ENCODE data around the gene RAD18. TPM values are rescaled to one million over a fixed set of nuclear protein-coding genes. Genes with fewer than 3 reads are reported as not detected.

RAD18 gene
- total RNA-seq, 2 experiments from 2014 or later, result 39.9 to 44.8 TPM

DNA sequence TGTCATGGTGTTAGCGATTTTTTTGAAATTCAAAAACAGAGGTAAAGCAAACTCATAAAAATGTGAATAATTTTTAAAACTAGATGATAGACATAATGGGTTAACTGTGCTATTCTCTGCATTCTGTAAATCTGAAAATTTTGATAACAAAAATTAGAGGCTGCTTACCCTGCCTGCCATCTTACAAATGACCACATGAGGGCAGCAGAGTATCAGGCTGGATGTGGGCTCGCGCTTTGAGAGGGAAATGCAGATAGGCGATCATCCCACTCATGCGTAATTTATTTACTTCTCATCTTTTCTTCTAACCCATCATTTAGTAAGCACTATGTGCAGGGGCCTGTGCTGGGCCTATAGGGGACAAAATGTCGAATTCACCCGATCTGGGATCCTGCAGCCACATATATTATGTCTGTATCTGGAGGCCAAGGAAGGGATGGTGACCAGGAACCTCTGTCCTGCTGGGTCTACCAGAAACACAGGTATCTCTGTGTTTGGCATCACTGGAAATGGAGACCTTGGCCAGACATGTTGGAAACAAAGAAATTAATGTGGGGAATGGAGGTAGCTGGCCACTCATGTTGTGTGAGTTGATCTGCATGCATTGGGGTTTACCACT lies 7.8 kb upstream of the RAD18 start:
- Histone ChIP-seq H3K36me3 (ENCODE audit: insufficient read depth, low read length) (no peaks in the 10 kb centered on the region), H3K9me3 (ENCODE audit: low read length) (no peaks in the 10 kb centered on the region), H3K9me2 (ENCODE audit: insufficient read depth, low read length) (no peaks in the 10 kb centered on the region), H4K20me1 (ENCODE audit: insufficient read depth, low read length) (no peaks in the 10 kb centered on the region), H2AFZ (ENCODE audit: low read length) (no peak overlapping the region), H3K27ac (ENCODE audit: low read depth, low read length, poor library complexity, severe bottlenecking) (no peak overlapping the region), H3K79me2 (ENCODE audit: insufficient read depth, low read depth, low read length) (no peaks in the 10 kb centered on the region), H3K4me2 (ENCODE audit: low read length) (no peak overlapping the region), H3K4me1 (ENCODE audit: insufficient read depth, low read length, poor library complexity, severe bottlenecking) (no peaks in the 10 kb centered on the region), H3K4me3 (ENCODE audit: low read depth, low read length, poor library complexity, severe bottlenecking) (no peak overlapping the region)
- ChIA-PET CTCF (ENCODE audit: unreplicated experiment) (interaction anchor here (1.0 kb wide), 1 partner anchor 331 kb away, joined by 3 read pairs; no protein-coding TSS in a partner anchor), POLR2A (interaction anchor here (0.6 to 0.8 kb wide), 3 partner anchors 95 to 879 kb away, joined by 3 read pairs; no protein-coding TSS in a partner anchor)
- no TSS peak for BruUV-seq (replicated peaks)
- DNase-seq (ENCODE audit: low spot score), result peak; percentile 62
- intact Hi-C loops (cut with micrococcal nuclease; ENCODE audit: unreplicated experiment), result loop anchor here (1.0 to 2.0 kb wide), 2 partner anchors 96 to 331 kb away; no protein-coding TSS in a partner anchor
- TF ChIP-seq CTCF (conservative IDR thresholded peaks at IDR 0.05; ENCODE audit: low read length) (peak; percentile 99), EZH2phosphoT487 (IDR thresholded peaks at IDR 0.05; ENCODE audit: borderline replicate concordance, low read depth, low read length) (no peak)

- no peaks in the 10 kb centered on the region for H3K9me2 ChIP-seq (ENCODE audit: insufficient read depth, low read length)
- no peaks in the 10 kb centered on the region for H3K36me3 ChIP-seq (ENCODE audit: insufficient read depth, low read length)
- no TSS peak for BruUV-seq (replicated peaks)
- no peak overlapping the region for H3K4me2 ChIP-seq (ENCODE audit: low read length)
- intact Hi-C loops (cut with micrococcal nuclease; ENCODE audit: unreplicated experiment), result no loop called here
- H3K79me2 ChIP-seq (ENCODE audit: insufficient read depth, low read depth, low read length), result no peaks in the 10 kb centered on the region
- no peaks in the 10 kb centered on the region for H3K9me3 ChIP-seq (ENCODE audit: low read length)
- ChIA-PET CTCF (ENCODE audit: unreplicated experiment) (no interaction called here), POLR2A (interaction anchor here (0.7 to 0.9 kb wide), 2 partner anchors 334 to 340 kb away, joined by 3 read pairs; no protein-coding TSS in a partner anchor)
- no peaks in the 10 kb centered on the region for H4K20me1 ChIP-seq (ENCODE audit: insufficient read depth, low read length)
- H3K27ac ChIP-seq (ENCODE audit: low read depth, low read length, poor library complexity, severe bottlenecking), result no peak overlapping the region
- H3K4me1 ChIP-seq (ENCODE audit: insufficient read depth, low read length, poor library complexity, severe bottlenecking), result no peaks in the 10 kb centered on the region
- H2AFZ ChIP-seq (ENCODE audit: low read length), result no peak overlapping the region
- TF ChIP-seq EZH2phosphoT487 (IDR thresholded peaks at IDR 0.05; ENCODE audit: borderline replicate concordance, low read depth, low read length) (no peak), CTCF (conservative IDR thresholded peaks at IDR 0.05; ENCODE audit: low read length) (no peak)
- H3K4me3 ChIP-seq (ENCODE audit: low read depth, low read length, poor library complexity, severe bottlenecking), result no peak overlapping the region
- DNase-seq (ENCODE audit: low spot score), result no peak
These were observed 6.0 kb upstream of the RAD18 start for GRCh38 chr3:8969241-8969640.

GRCh38 chr3:8968375-8968882 lies 5.2 kb upstream of the RAD18 start:
- no peak overlapping the region for H2AFZ ChIP-seq (ENCODE audit: low read length)
- POLR2A ChIA-PET, result interaction anchor here (0.7 kb wide), 1 partner anchor 341 kb away, joined by 3 read pairs; no protein-coding TSS in a partner anchor
- no peak overlapping the region for H3K4me3 ChIP-seq (ENCODE audit: low read depth, low read length, poor library complexity, severe bottlenecking)
- BruUV-seq (replicated peaks), result no TSS peak
- no peaks in the 10 kb centered on the region for H3K9me3 ChIP-seq (ENCODE audit: low read length)
- no peaks in the 10 kb centered on the region for H3K9me2 ChIP-seq (ENCODE audit: insufficient read depth, low read length)
- no peaks in the 10 kb centered on the region for H4K20me1 ChIP-seq (ENCODE audit: insufficient read depth, low read length)
- TF ChIP-seq CTCF (conservative IDR thresholded peaks at IDR 0.05; ENCODE audit: low read length), result no peak
- no peak for TF ChIP-seq EZH2phosphoT487 (IDR thresholded peaks at IDR 0.05; ENCODE audit: borderline replicate concordance, low read depth, low read length)
- H3K4me2 ChIP-seq (ENCODE audit: low read length), result no peak overlapping the region
- CTCF ChIA-PET (ENCODE audit: unreplicated experiment), result no interaction called here
- no peaks in the 10 kb centered on the region for H3K79me2 ChIP-seq (ENCODE audit: insufficient read depth, low read depth, low read length)
- H3K4me1 ChIP-seq (ENCODE audit: insufficient read depth, low read length, poor library complexity, severe bottlenecking), result peaks cover 6% of the 10 kb centered on the region
- H3K27ac ChIP-seq (ENCODE audit: low read depth, low read length, poor library complexity, severe bottlenecking), result no peak overlapping the region
- no peak for DNase-seq (ENCODE audit: low spot score)
- no peaks in the 10 kb centered on the region for H3K36me3 ChIP-seq (ENCODE audit: insufficient read depth, low read length)
- intact Hi-C loops (cut with micrococcal nuclease; ENCODE audit: unreplicated experiment), result no loop called here
